DOHH2 (cell line): ENCODE results near the gene FANCL.

ENCODE experiments used
- H3F3A ChIP-seq: fragments of 200-600 bp; sonication (generic), shearing (Covaris generic); 2 replicates; pipeline ENCODE4 v1.6.0; 2016; ENCODE audit warnings: antibody characterized with exemption, mild to moderate bottlenecking; ENCODE audit not compliant: control insufficient read depth, insufficient read depth
- H3K27ac ChIP-seq: fragments of 200-600 bp; sonication (generic); 2 replicates; pipeline ENCODE4 v1.5.1; 2014; ENCODE audit warnings: low read depth, mild to moderate bottlenecking, low read length, moderate library complexity
- H3K27me3 ChIP-seq: fragments of 200-600 bp; sonication (generic); 2 replicates; pipeline ENCODE4 v1.6.1; 2014; ENCODE audit warnings: mild to moderate bottlenecking, low read length, mixed read lengths; ENCODE audit not compliant: control insufficient read depth
- H3K36me3 ChIP-seq: fragments of 200-600 bp; sonication (generic); 2 replicates; pipeline ENCODE4 v1.6.1; 2014; ENCODE audit warnings: mild to moderate bottlenecking, low read length, moderate library complexity, mixed read lengths; ENCODE audit not compliant: control insufficient read depth
- H3K4me1 ChIP-seq: fragments of 200-600 bp; sonication (generic); 2 replicates; pipeline ENCODE4 v1.6.1; 2014; ENCODE audit warnings: mild to moderate bottlenecking, low read length, mixed read lengths; ENCODE audit not compliant: control insufficient read depth
- H3K4me2 ChIP-seq: fragments of 200-600 bp; sonication (generic); 2 replicates; pipeline ENCODE4 v1.6.0; 2014; ENCODE audit warnings: mild to moderate bottlenecking, low read length, moderate library complexity
- H3K4me3 ChIP-seq: fragments of 200-600 bp; sonication (generic); 2 replicates; pipeline ENCODE4 v1.5.1; 2014; ENCODE audit warnings: mild to moderate bottlenecking, low read length, mixed read lengths
- H3K79me2 ChIP-seq: fragments of 200-600 bp; sonication (generic); 2 replicates; pipeline ENCODE4 v1.6.1; 2014; ENCODE audit warnings: mild to moderate bottlenecking, low read length, mixed read lengths; ENCODE audit not compliant: control insufficient read depth
- H3K9me2 ChIP-seq: fragments of 200-600 bp; sonication (generic); replicated peaks from 2 replicates; pipeline ENCODE4 v1.6.1; 2014; ENCODE audit warnings: mild to moderate bottlenecking, low read length, mixed read lengths; ENCODE audit not compliant: control insufficient read depth
- H3K9me3 ChIP-seq: fragments of 200-600 bp; sonication (generic); 2 replicates; pipeline ENCODE4 v1.6.1; 2014; ENCODE audit warnings: antibody characterized with exemption, low read length, mixed read lengths; ENCODE audit not compliant: control insufficient read depth, insufficient read depth
- H4K20me1 ChIP-seq: fragments of 200-600 bp; sonication (generic); 2 replicates; pipeline ENCODE4 v1.6.0; 2014; ENCODE audit warnings: low read depth, mild to moderate bottlenecking, antibody characterized with exemption, low read length, moderate library complexity; ENCODE audit not compliant: control insufficient read depth, insufficient read depth
- CTCF ChIP-seq: fragments of 200-600 bp; sonication (generic); IDR thresholded peaks from one replicate; pipeline ENCODE4 v1.5.1; 2014; ENCODE audit warnings: antibody characterized with exemption, mild to moderate bottlenecking, low read depth, low read length; ENCODE audit not compliant: poor library complexity, severe bottlenecking
- EZH2phosphoT487 ChIP-seq: fragments of 200-600 bp; sonication (generic); IDR thresholded peaks from 2 replicates; pipeline ENCODE4 v1.6.1; 2017; ENCODE audit warnings: borderline replicate concordance, mild to moderate bottlenecking, antibody characterized with exemption, low read length, moderate library complexity, mixed read lengths

Gene FANCL

GRCh38 chr2:58203018-58203417 lies 38.1 kb downstream of the FANCL start:
- Histone ChIP-seq H3K27me3 (no peaks in the 10 kb centered on the region), H3K4me3 (no peak overlapping the region), H3K4me2 (no peak overlapping the region), H4K20me1 (no peaks in the 10 kb centered on the region), H3F3A (no peaks in the 10 kb centered on the region), H3K79me2 (no peaks in the 10 kb centered on the region), H3K27ac (no peak overlapping the region), H3K9me2 (no peaks in the 10 kb centered on the region), H3K9me3 (no peaks in the 10 kb centered on the region), H3K36me3 (peaks cover 28% of the 10 kb centered on the region), H3K4me1 (peaks cover 10% of the 10 kb centered on the region)
- no peak for TF ChIP-seq EZH2phosphoT487
- TF ChIP-seq CTCF, result no peak

- H3K4me1 ChIP-seq, result peaks cover 10% of the 10 kb centered on the region
- peaks cover 28% of the 10 kb centered on the region for H3K36me3 ChIP-seq
- no peaks in the 10 kb centered on the region for H3K27me3 ChIP-seq
- no peaks in the 10 kb centered on the region for H3F3A ChIP-seq
- H4K20me1 ChIP-seq, result no peaks in the 10 kb centered on the region
- no peak overlapping the region for H3K27ac ChIP-seq
- no peak overlapping the region for H3K4me2 ChIP-seq
- no peaks in the 10 kb centered on the region for H3K79me2 ChIP-seq
- no peaks in the 10 kb centered on the region for H3K9me3 ChIP-seq
- H3K9me2 ChIP-seq, result no peaks in the 10 kb centered on the region
- H3K4me3 ChIP-seq, result no peak overlapping the region
- TF ChIP-seq CTCF, result no peak
- TF ChIP-seq EZH2phosphoT487, result no peak
Measured at GRCh38 chr2:58202404-58202803, 38.7 kb downstream of the FANCL start.

GRCh38 chr2:58197894-58198293 lies 43.2 kb downstream of the FANCL start:
- Histone ChIP-seq H3K4me3 (no peak overlapping the region), H3K9me2 (no peaks in the 10 kb centered on the region), H3F3A (no peaks in the 10 kb centered on the region), H3K4me2 (no peak overlapping the region), H3K36me3 (peaks cover 20% of the 10 kb centered on the region), H3K79me2 (no peaks in the 10 kb centered on the region), H3K27me3 (no peaks in the 10 kb centered on the region), H3K9me3 (no peaks in the 10 kb centered on the region), H3K27ac (no peak overlapping the region), H3K4me1 (peaks cover 10% of the 10 kb centered on the region), H4K20me1 (no peaks in the 10 kb centered on the region)
- TF ChIP-seq EZH2phosphoT487 (no peak), CTCF (no peak)

- Histone ChIP-seq H3K36me3 (peaks cover 15% of the 10 kb centered on the region), H3K79me2 (no peaks in the 10 kb centered on the region), H3K9me3 (no peaks in the 10 kb centered on the region), H4K20me1 (no peaks in the 10 kb centered on the region), H3F3A (no peaks in the 10 kb centered on the region), H3K4me1 (peaks cover 10% of the 10 kb centered on the region), H3K9me2 (no peaks in the 10 kb centered on the region), H3K4me2 (no peak overlapping the region), H3K4me3 (no peak overlapping the region), H3K27ac (no peak overlapping the region), H3K27me3 (no peaks in the 10 kb centered on the region)
- TF ChIP-seq EZH2phosphoT487 (no peak), CTCF (no peak)
Measured at GRCh38 chr2:58195662-58196061, 45.5 kb downstream of the FANCL start.
